HTERT RPE-1 (cell line): ENCODE data around the gene LAMA2.

Source experiments
- in situ Hi-C: fragments of 300-500 bp; cut with MboI; formaldehyde crosslinking; loops from 4 replicates; pipeline ENCODE4 v1.14.3; 2020; ENCODE audit warnings: low sequenced_read_pairs

The LAMA2 gene

GRCh38 chr6:129287231-129288177, 404.6 kb downstream of the LAMA2 start:
- in situ Hi-C loops, result no loop called here

DNA sequence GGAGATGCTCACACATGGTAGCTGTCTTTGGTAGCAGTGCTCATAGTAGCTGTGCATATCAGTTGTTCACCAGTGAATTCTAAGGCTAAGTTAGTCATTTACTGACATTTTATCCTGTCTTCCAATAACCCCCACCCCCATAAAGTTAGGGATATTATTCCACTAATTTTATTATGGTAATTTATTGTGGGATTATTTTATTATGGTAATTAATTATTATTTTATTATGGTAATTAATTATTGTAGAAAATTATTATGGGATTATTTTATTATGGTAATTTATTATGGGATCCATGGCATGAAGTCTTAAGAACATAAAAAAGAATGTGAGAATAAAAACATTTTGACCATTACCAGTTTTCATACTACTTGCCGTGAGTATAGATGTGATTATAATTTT, 406.5 kb downstream of the LAMA2 start:
- in situ Hi-C loops, result no loop called here

DNA sequence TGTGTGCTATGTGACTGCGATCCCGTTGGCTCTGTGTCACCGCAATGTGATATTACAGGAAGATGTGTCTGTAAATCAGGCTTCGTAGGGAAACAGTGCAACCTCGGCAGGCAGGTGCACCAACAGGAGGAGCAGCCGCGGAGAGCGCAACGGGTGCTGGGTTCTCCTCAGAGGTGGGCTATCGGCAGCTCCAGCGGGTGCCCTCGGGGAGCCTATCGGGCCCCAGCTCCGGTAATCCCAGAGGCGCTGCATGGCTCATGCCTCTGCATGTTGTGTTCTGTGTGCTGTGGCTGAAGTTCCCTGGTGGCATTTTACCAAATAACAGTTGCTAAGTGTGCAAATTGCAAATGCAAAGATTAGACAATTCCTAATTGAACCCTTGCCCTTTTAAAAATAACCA, 409.9 kb downstream of the LAMA2 start:
- in situ Hi-C loops, result no loop called here

GRCh38 chr6:129297592-129297991, 414.7 kb downstream of the LAMA2 start:
- in situ Hi-C loops, result no loop called here

- in situ Hi-C loops, result no loop called here
These were observed 419.7 kb downstream of the LAMA2 start for GRCh38 chr6:129302671-129303070.

DNA sequence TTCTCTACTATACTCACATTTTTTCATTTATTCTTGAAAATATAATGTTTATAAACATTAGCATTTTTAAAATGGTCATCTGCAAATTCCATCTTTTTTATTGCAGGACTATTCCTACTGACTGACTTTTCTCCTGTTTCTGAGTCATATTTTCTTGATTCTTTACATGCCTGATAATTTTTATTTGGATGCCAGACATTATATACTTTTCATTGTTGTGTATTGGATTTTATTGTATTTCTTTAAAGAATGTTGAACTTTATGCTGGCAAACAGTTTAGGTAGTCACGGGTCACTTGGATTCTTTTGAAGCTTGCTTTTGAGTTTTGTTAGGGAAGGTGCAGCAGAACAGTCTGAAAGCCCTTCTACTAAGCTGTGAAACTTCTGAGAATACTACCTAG, 423.9 kb downstream of the LAMA2 start:
- in situ Hi-C loops, result no loop called here

GRCh38 chr6:129307845-129308244, 424.9 kb downstream of the LAMA2 start:
- in situ Hi-C loops, result no loop called here

DNA sequence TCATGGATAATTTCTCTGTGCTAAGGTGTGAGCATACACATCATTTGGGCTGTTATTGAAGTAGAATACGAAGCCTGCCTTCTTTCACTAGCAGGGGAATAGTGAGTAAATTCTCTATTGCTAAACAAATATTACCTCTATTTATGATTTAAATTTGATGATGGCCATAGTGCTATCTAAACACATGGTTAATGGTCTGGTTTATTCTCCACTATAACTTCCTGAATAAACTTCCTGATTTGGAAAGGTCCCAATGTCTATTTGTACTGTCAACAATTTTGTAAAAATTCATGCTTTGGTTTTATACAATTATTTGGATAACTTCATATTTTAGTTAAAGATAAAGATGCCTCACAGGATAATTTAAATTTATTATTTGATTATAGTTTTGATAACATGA, 426.2 kb downstream of the LAMA2 start:
- in situ Hi-C loops, result no loop called here

- in situ Hi-C loops, result no loop called here
These were observed 429.9 kb downstream of the LAMA2 start for GRCh38 chr6:129312880-129313279.

DNA sequence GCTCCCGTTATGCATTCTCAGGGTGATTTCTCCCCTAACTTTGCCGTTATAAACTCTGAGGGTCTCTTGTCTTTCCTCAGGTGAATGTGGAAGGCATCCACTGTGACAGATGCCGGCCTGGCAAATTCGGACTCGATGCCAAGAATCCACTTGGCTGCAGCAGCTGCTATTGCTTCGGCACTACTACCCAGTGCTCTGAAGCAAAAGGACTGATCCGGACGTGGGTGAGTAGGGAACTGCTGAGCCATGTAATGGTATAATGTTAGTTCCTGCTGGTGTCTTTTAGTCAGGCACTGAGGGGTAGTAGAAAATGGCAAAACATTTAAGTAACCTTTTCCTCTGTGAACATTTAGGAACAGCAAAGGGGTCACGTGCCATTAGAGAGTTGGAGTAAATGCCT, 431.6 kb downstream of the LAMA2 start:
- in situ Hi-C loops, result no loop called here

GRCh38 chr6:129317931-129318820, 435.2 kb downstream of the LAMA2 start:
- in situ Hi-C loops, result no loop called here

GRCh38 chr6:129320892-129321291, 438.0 kb downstream of the LAMA2 start:
- in situ Hi-C loops, result no loop called here

DNA sequence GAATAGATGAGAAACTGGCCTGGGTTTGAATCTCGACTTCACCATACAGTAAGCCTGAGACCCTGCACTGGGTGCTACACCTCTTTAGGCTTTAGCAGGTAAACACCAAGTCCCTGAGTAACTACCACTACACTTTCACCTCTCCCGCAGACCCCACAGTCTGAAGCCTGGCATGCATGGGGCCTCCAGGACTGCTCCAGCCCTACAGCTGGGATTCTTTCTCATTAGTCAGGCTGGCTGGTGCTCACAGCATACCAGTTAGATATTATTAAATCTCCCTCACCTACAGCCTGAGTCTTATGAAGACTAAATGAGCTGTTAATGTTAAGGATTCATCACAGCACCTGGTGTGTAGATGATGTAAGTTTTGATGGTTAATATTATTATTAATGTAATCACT, 438.4 kb downstream of the LAMA2 start:
- in situ Hi-C loops, result no loop called here

DNA sequence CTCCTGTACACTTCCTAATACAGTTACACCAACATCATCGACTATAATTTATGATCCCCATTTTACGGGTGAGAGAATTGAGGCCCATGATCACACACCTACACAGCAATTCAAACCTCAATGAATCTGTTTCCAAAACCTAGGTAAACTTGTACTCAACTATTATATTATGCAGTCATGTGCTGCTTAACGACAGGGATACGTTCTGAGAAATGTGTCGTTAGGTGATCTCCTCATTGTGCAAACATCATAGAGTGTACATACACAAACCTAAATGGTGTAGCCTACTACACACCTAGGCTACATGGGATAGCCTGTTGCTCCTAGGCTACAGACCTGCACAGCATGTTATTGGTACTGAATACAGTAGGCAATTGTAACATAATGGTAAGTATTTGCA, 441.4 kb downstream of the LAMA2 start:
- in situ Hi-C loops, result no loop called here

- in situ Hi-C loops, result no loop called here
These were observed 446.7 kb downstream of the LAMA2 start for GRCh38 chr6:129329678-129330077.

DNA sequence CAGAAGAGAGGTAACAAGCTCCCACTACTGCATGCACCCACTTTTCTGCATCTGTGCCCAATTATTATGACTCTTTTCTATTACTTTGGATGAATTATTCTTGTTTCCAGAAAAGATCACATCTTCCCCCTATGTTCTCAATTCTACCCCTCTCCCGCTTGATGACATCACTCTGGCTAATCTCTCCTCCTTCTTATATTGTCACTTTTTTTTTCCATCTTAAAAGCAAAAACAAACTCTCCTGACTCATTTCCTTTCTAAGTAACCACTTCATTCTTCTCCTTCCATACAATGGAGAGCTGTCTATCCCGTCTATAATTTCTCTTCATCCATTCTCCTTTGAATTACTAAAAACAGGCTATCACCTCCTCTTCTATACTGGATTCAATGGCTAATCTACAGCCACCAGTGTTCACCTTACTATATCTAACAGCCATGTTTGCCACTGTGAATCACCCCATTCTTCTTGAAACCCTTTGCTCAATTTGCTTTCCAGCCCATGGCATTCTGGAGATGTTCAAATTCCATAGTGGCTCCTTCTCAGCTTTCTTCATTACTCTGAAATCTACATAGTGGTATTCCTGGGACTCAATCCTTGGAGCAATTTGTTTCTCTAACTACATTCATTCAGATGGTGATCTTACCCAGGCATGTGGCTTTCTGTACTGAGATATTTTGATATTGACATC, 448.7 kb downstream of the LAMA2 start:
- in situ Hi-C loops, result no loop called here

- in situ Hi-C loops, result no loop called here
These were observed 452.9 kb downstream of the LAMA2 start for GRCh38 chr6:129335792-129336191.

GRCh38 chr6:129338683-129339082, 455.7 kb downstream of the LAMA2 start:
- in situ Hi-C loops, result no loop called here

GRCh38 chr6:129340983-129341382, 458.0 kb downstream of the LAMA2 start:
- in situ Hi-C loops, result no loop called here

DNA sequence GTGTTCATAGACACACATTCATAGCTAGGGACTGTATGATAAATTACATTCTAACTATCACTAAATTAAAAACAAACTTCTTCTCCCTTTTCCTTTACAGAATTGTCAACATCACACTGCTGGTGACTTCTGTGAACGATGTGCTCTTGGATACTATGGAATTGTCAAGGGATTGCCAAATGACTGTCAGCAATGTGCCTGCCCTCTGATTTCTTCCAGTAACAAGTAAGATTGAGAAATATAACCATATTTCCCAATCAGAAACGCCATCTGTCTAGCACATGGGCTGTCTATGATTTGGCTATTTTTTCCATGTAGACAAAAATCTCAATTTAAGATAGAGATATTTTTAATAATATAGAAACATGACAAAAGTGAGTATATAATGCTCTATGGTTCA, 459.3 kb downstream of the LAMA2 start:
- in situ Hi-C loops, result no loop called here

DNA sequence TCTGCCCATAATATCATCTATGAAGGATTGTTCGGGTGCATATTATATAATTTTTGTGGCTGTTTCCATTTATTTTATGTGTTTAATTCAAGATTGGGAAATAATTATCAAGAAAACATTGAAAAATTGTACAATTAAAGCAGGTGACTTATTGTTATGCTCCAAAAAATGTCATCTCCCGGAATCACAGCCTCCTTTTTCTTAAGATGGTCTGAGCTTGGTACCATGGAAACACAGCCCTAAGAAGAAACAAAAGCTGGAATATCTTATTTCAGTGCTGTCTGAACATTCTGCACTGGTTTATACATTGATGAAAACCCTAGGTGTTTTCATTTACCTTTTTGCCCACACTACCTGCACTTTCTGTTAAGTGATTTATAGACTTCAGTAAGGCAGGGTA, 459.9 kb downstream of the LAMA2 start:
- in situ Hi-C loops, result no loop called here
